UCSD-AML1 (cell line): ENCODE results near the gene FHOD3.

ENCODE experiments used
- DNase-seq: peaks from one replicate; lab custom pipeline; 2025; ENCODE audit not compliant: unreplicated experiment; lab: John Stamatoyannopoulos, UW

Gene FHOD3

GRCh38 chr18:36295880-36296301 is 1.6 kb upstream of the FHOD3 start:
- DNase-seq = no peak

- DNase-seq = no peak
These were observed 680 bp upstream of the FHOD3 start for GRCh38 chr18:36296650-36297416.

GRCh38 chr18:36298126-36298741 is 721 bp downstream of the FHOD3 start:
- no peak for DNase-seq

GRCh38 chr18:36299015-36299414 is 1.5 kb downstream of the FHOD3 start:
- DNase-seq = no peak

GRCh38 chr18:36300211-36300610 is 2.7 kb downstream of the FHOD3 start:
- no peak for DNase-seq

- DNase-seq = no peak
These were observed 4.4 kb downstream of the FHOD3 start for GRCh38 chr18:36301884-36302283.

- no peak for DNase-seq
These were observed 5.2 kb downstream of the FHOD3 start for GRCh38 chr18:36302676-36303075.

GRCh38 chr18:36303211-36303844 is 5.8 kb downstream of the FHOD3 start:
- no peak for DNase-seq

- DNase-seq = no peak
These were observed 7.2 kb downstream of the FHOD3 start for GRCh38 chr18:36304723-36305122.

- no peak for DNase-seq
These were observed 7.9 kb downstream of the FHOD3 start for GRCh38 chr18:36305375-36305774.

GRCh38 chr18:36307513-36307912 is 10.0 kb downstream of the FHOD3 start:
- no peak for DNase-seq

- no peak for DNase-seq
These were observed 11.4 kb downstream of the FHOD3 start for GRCh38 chr18:36308711-36309435.

- DNase-seq = no peak
These were observed 12.2 kb downstream of the FHOD3 start for GRCh38 chr18:36309436-36310391.

- DNase-seq = no peak
These were observed 13.6 kb downstream of the FHOD3 start for GRCh38 chr18:36311026-36311570.

GRCh38 chr18:36312806-36313395 is 15.4 kb downstream of the FHOD3 start:
- DNase-seq = no peak

GRCh38 chr18:36314098-36314497 is 16.6 kb downstream of the FHOD3 start:
- no peak for DNase-seq

GRCh38 chr18:36314754-36315153 is 17.2 kb downstream of the FHOD3 start:
- DNase-seq = no peak

- no peak for DNase-seq
These were observed 18.2 kb downstream of the FHOD3 start for GRCh38 chr18:36315736-36316135.

GRCh38 chr18:36316246-36316645 is 18.7 kb downstream of the FHOD3 start:
- no peak for DNase-seq
